ENCODE results near the gene MKRN2OS. TPM values are rescaled to one million over a fixed set of nuclear protein-coding genes. Genes with fewer than 3 reads are reported as not detected.

The MKRN2OS gene
- total RNA-seq, 1 donor from 2014 or later = not detected

DNA sequence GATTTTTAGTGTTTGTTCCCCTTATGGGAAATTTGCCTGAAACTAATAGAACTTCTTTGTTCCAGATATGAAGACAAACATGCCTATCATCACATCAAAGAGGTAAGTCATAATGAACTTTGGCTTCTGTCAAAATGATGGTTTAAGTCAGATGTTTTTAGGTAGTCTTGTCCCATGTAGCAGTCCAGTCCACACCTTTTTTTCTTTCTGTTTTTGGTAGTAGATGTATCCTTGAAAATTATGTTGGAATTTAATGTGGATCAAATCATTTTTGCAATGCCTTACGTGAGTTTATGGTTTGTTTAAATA lies 48.9 kb downstream of the MKRN2OS start:
- ATAC-seq (no peak), DNase-seq (no peak)
- Histone ChIP-seq H3K4me1 (no peaks in the 10 kb centered on the region), H3K27me3 (ENCODE audit: low read depth) (no peaks in the 10 kb centered on the region), H3K27ac (no peak overlapping the region), H3K9me3 (no peaks in the 10 kb centered on the region), H3K4me3 (no peak overlapping the region), H3K36me3 (peaks cover 91% of the 10 kb centered on the region)
- intact Hi-C loops (cut with DNase I) = no loop called here
- TF ChIP-seq, protein P1, sequence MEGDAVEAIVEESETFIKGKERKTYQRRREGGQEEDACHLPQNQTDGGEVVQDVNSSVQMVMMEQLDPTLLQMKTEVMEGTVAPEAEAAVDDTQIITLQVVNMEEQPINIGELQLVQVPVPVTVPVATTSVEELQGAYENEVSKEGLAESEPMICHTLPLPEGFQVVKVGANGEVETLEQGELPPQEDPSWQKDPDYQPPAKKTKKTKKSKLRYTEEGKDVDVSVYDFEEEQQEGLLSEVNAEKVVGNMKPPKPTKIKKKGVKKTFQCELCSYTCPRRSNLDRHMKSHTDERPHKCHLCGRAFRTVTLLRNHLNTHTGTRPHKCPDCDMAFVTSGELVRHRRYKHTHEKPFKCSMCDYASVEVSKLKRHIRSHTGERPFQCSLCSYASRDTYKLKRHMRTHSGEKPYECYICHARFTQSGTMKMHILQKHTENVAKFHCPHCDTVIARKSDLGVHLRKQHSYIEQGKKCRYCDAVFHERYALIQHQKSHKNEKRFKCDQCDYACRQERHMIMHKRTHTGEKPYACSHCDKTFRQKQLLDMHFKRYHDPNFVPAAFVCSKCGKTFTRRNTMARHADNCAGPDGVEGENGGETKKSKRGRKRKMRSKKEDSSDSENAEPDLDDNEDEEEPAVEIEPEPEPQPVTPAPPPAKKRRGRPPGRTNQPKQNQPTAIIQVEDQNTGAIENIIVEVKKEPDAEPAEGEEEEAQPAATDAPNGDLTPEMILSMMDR (IDR thresholded peaks at IDR 0.05) = no peak

DNA sequence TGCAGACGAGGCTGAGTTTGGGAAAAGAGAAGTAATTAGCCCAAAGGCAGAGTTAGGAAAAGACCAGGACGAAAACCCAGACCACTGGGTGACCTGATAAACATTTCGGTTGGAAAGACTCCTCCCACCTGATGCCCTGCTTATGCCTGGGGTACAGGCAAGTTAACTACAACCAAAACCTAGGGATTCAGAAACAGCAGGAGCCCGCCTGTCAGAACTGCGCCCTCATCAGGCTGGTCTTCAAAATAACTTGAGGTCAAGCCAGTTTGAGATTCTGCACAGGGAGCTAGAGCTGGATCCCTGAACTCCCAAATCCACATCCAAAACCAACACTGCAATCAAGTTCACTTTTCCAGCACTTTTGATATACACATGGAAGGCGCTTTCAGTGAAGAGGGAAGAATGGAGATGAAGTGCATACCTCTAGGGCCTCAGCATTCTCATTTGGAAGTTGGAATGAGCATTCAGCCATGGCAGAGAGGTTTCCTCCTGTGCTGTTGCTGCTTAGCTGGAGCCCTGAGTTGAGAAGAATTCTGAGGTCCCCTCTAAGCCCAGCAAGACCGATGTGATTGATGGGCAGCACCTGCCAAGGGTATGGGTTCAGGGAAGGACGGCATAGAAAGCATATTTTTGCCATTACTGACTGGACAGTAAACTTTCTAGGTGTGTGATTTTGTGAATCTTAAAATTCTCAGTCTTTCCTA lies 49.4 kb downstream of the MKRN2OS start:
- ATAC-seq (no peak), DNase-seq (no peak)
- Histone ChIP-seq H3K27ac (no peak overlapping the region), H3K4me3 (no peak overlapping the region), H3K9me3 (no peaks in the 10 kb centered on the region), H3K4me1 (no peaks in the 10 kb centered on the region), H3K36me3 (peaks cover 90% of the 10 kb centered on the region), H3K27me3 (ENCODE audit: low read depth) (no peaks in the 10 kb centered on the region)
- intact Hi-C loops (cut with DNase I) = no loop called here
- TF ChIP-seq, protein P1 (IDR thresholded peaks at IDR 0.05) = no peak

DNA sequence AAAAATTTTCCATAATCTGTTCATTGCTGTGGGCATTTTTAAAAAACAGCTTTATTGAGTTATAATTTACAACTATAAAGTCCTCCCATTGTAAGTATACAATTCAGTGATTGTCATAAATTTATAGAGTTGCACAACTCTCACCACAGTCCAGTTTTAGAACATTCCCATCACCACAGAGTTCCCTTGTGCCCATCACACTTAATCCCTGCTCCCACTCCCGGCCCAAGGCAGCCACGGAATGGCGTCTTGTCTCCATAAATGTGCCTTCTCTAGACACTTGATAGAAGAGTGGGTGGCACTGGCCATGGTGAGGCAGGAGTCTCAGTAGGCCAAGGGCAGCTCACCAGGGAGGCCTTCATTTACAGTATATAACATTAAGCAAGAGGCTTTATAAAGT lies 54.8 kb downstream of the MKRN2OS start:
- Histone ChIP-seq H3K9me3 (no peaks in the 10 kb centered on the region), H3K4me3 (no peak overlapping the region), H3K27ac (no peak overlapping the region), H3K36me3 (peaks cover 48% of the 10 kb centered on the region), H3K4me1 (peaks cover 2% of the 10 kb centered on the region), H3K27me3 (ENCODE audit: low read depth) (no peaks in the 10 kb centered on the region)
- no peak for ATAC-seq
- DNase-seq = no peak
- intact Hi-C loops (cut with DNase I) = no loop called here
- TF ChIP-seq, protein P1 (IDR thresholded peaks at IDR 0.05) = no peak

DNA sequence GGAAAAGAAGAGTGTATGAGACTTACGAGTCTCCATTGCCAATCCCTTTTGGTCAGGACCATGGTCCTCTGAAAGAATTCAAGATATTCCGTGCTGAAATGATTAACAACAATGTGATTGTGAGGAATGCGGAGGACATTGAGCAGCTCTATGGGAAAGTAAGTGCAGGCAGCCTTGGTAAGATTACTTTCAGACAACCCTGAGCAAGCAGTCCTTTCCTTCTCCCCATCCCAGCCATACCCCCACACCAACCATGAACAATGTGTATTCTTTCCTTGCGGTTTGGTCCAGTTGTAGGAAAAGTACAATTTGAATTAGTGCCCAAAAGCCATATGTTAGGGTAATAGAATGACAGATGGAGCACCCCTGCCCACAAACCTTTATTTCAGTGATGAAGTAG lies 55.5 kb downstream of the MKRN2OS start:
- Histone ChIP-seq H3K36me3 (peaks cover 44% of the 10 kb centered on the region), H3K4me1 (peaks cover 9% of the 10 kb centered on the region), H3K9me3 (no peaks in the 10 kb centered on the region), H3K4me3 (no peak overlapping the region), H3K27me3 (ENCODE audit: low read depth) (no peaks in the 10 kb centered on the region), H3K27ac (no peak overlapping the region)
- intact Hi-C loops (cut with DNase I) = no loop called here
- DNase-seq (no peak), ATAC-seq (no peak)
- TF ChIP-seq, protein P1 (IDR thresholded peaks at IDR 0.05) = no peak

Other genes with a start within 250 kb of the MKRN2OS start
- gene TSEN2, start 61.0 kb downstream of the MKRN2OS start, total RNA-seq = 23.6 TPM
- gene MKRN2, start 11.6 kb upstream of the MKRN2OS start, total RNA-seq = 21.7 TPM
- gene RAF1, start 118.6 kb upstream of the MKRN2OS start, total RNA-seq = 92.7 TPM
- gene TMEM40, start 213.8 kb upstream of the MKRN2OS start, total RNA-seq = 1.0 TPM